ENCODE results near the gene DSTYK. TPM values are rescaled to one million over a fixed set of nuclear protein-coding genes. Genes with fewer than 3 reads are reported as not detected.

Gene DSTYK
- total and polyA plus RNA-seq, 9 donors, result 8.8 to 20.0 (median 18.0) TPM

DNA sequence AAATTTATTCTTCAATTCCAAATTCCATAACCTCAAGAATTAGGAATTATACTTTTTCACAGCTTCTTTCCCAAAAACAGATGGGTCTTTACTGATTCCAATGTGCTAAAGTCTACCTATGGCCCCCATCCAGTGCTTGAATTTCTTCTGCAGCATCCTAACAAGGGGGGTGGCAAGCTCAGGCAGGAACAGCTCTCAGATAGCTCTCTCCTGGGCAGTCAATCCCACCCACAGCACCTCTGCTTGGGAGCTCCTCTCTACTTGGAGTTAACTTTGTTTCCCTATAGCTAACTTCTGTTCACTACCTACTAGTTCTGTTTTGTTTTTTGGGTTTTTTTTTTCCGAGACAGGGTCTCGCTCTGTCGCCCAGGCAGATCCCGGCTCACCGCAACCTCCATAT lies 101.8 kb downstream of the DSTYK start:
- Histone ChIP-seq H3K27ac (no peak overlapping the region), H3K36me3 (no peaks in the 10 kb centered on the region), H3K4me1 (ENCODE audit: insufficient read depth) (no peaks in the 10 kb centered on the region), H3K9me3 (no peaks in the 10 kb centered on the region), H3K27me3 (no peaks in the 10 kb centered on the region), H3K4me3 (no peak overlapping the region)
- 96 to 98% (median 97%) methylated on average over 5 of the region's 5 CpGs for WGBS, 3 donors
- DNase-seq, result no peak
- intact Hi-C loops (cut with DNase I), result no loop called here
- no peak for TF ChIP-seq POLR2A (IDR thresholded peaks at IDR 0.05)
- no peak for TF ChIP-seq EP300 (IDR thresholded peaks at IDR 0.05)
- TF ChIP-seq, protein P1, sequence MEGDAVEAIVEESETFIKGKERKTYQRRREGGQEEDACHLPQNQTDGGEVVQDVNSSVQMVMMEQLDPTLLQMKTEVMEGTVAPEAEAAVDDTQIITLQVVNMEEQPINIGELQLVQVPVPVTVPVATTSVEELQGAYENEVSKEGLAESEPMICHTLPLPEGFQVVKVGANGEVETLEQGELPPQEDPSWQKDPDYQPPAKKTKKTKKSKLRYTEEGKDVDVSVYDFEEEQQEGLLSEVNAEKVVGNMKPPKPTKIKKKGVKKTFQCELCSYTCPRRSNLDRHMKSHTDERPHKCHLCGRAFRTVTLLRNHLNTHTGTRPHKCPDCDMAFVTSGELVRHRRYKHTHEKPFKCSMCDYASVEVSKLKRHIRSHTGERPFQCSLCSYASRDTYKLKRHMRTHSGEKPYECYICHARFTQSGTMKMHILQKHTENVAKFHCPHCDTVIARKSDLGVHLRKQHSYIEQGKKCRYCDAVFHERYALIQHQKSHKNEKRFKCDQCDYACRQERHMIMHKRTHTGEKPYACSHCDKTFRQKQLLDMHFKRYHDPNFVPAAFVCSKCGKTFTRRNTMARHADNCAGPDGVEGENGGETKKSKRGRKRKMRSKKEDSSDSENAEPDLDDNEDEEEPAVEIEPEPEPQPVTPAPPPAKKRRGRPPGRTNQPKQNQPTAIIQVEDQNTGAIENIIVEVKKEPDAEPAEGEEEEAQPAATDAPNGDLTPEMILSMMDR (IDR thresholded peaks at IDR 0.05), result no peak

DNA sequence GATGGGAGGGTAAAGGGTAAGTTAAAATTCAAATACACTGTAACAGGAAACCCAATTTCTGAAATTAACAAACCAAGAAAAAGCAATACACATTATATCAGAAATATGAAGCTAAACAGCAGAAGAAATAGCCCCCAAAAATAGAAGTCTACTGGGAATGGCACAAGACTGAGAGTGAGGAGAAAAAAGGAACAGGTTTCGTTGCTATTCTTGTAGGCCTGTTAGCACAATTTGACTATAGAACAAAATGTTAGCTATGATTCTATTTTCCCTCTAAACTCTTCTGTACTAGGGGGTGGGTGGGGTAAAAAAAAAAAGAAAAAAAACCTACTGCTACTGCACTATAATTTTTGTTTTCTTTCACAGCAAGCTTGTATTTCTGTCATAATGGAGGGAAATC lies 102.2 kb downstream of the DSTYK start:
- 84 to 98% (median 92%) methylated on average over 1 of the region's 1 CpG for WGBS, 3 donors
- no peak for TF ChIP-seq EP300 (IDR thresholded peaks at IDR 0.05)
- TF ChIP-seq POLR2A (IDR thresholded peaks at IDR 0.05), result no peak
- TF ChIP-seq, protein P1 (IDR thresholded peaks at IDR 0.05), result no peak
- Histone ChIP-seq H3K27me3 (no peaks in the 10 kb centered on the region), H3K4me1 (ENCODE audit: insufficient read depth) (no peaks in the 10 kb centered on the region), H3K27ac (no peak overlapping the region), H3K9me3 (no peaks in the 10 kb centered on the region), H3K4me3 (no peak overlapping the region), H3K36me3 (no peaks in the 10 kb centered on the region)
- DNase-seq, result no peak
- intact Hi-C loops (cut with DNase I), result no loop called here

DNA sequence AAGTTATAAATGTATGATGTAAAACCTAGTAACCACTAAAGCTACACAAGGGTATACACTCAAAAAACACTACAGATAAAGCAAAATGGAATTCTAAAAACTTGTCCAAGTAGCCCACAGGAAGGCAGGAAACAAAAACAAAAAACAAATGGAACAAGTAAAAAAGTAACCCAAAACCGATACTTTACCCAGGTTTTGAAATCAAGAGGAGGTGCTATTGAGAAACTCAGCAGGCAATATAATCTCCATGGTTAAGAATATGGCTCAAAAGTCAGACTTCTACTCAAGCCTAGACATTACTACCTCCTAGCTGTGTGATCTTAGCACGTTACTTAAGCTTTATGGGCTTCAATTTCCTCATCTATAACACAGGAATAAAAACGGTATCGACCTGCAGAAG lies 103.0 kb downstream of the DSTYK start:
- 75 to 81% (median 80%) methylated on average over 4 of the region's 4 CpGs for WGBS, 3 donors
- no peaks in the 10 kb centered on the region for H3K9me3 ChIP-seq
- H3K27me3 ChIP-seq, result no peaks in the 10 kb centered on the region
- H3K4me1 ChIP-seq (ENCODE audit: insufficient read depth), result no peaks in the 10 kb centered on the region
- TF ChIP-seq, protein P1 (IDR thresholded peaks at IDR 0.05), result no peak
- TF ChIP-seq POLR2A (IDR thresholded peaks at IDR 0.05), result no peak
- no peak for TF ChIP-seq EP300 (IDR thresholded peaks at IDR 0.05)
- H3K4me3 ChIP-seq, result no peak overlapping the region
- H3K27ac ChIP-seq, result no peak overlapping the region
- no peaks in the 10 kb centered on the region for H3K36me3 ChIP-seq
- intact Hi-C loops (cut with DNase I), result no loop called here
- no peak for DNase-seq

DNA sequence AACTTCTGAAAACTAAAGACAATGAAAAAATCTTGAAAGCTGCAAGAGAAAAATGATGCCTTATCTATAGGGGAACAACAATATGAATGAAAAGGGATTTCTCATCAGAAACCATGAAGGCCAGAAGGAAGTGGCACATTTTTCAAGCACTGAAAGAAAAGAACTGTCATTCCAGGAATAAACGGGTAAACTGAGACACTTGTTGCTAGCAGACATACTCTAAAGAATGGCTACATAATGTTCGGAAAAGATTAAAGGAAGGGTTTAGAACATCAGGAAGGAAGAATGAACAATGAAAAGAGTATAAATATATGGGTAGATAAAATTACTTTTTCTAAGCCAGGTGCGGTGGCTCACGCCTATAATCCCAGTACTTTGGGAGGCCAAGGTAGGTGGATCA lies 104.2 kb downstream of the DSTYK start:
- DNase-seq, result no peak
- H3K27me3 ChIP-seq, result no peaks in the 10 kb centered on the region

More for the DNA sequence above, 104.2 kb downstream of the DSTYK start:
- WGBS, 3 donors, result 92 to 95% (median 94%) methylated on average over 4 of the region's 4 CpGs
- Histone ChIP-seq H3K9me3 (no peaks in the 10 kb centered on the region), H3K27ac (no peak overlapping the region), H3K36me3 (no peaks in the 10 kb centered on the region), H3K4me3 (no peak overlapping the region), H3K4me1 (ENCODE audit: insufficient read depth) (no peaks in the 10 kb centered on the region)
- intact Hi-C loops (cut with DNase I), result no loop called here
- TF ChIP-seq, protein P1 (IDR thresholded peaks at IDR 0.05), result no peak
